Parathyroid adenoma (tissue), 2 donors: ENCODE measurements around the gene VPS33B.

Source experiments
- H2AFZ ChIP-seq: fragments of 300-600 bp; sonication (generic); one replicate; pipeline ENCODE4 v1.7.0; 2017; ENCODE audit warnings: antibody characterized with exemption, mild to moderate bottlenecking
- H3K27ac ChIP-seq: fragments of 300-600 bp; sonication (generic); one replicate; pipeline ENCODE4 v1.7.0; 2017
- H3K27me3 ChIP-seq: fragments of 300-600 bp; sonication (generic); one replicate; pipeline ENCODE4 v1.7.0; 2017; ENCODE audit warnings: low read length; ENCODE audit not compliant: control insufficient read depth, insufficient read depth
- H3K36me3 ChIP-seq: fragments of 300-600 bp; sonication (generic); one replicate; pipeline ENCODE4 v1.7.0; 2017; ENCODE audit warnings: low read length; ENCODE audit not compliant: control insufficient read depth, insufficient read depth
- H3K4me1 ChIP-seq: fragments of 300-600 bp; sonication (generic); one replicate; pipeline ENCODE4 v1.7.0; 2017; ENCODE audit warnings: control low read depth
- H3K4me2 ChIP-seq: fragments of 300-600 bp; sonication (generic); one replicate; pipeline ENCODE4 v1.7.0; 2017; ENCODE audit warnings: low read length
- H3K4me3 ChIP-seq: fragments of 300-600 bp; sonication (generic); one replicate; pipeline ENCODE4 v1.7.0; 2017; ENCODE audit warnings: low read depth, low read length
- H3K79me2 ChIP-seq: fragments of 300-600 bp; sonication (generic); one replicate; pipeline ENCODE4 v1.7.0; 2017; ENCODE audit warnings: control low read depth
- H3K9ac ChIP-seq: fragments of 300-600 bp; sonication (generic); one replicate; pipeline ENCODE4 v1.7.0; 2017; ENCODE audit warnings: mild to moderate bottlenecking
- H3K9me3 ChIP-seq: fragments of 300-600 bp; sonication (generic); one replicate; pipeline ENCODE4 v1.7.0; 2017; ENCODE audit warnings: low read length; ENCODE audit not compliant: control insufficient read depth
- CTCF ChIP-seq: fragments of 300-600 bp; sonication (generic); IDR thresholded peaks from one replicate; pipeline ENCODE4 v1.7.0; 2017; ENCODE audit warnings: antibody characterized with exemption, mild to moderate bottlenecking
- donor health status: primary hyperparathyroidism.

VPS33B gene

GRCh38 chr15:91001209-91001608 is 21.2 kb downstream of the VPS33B start:
- H3K9me3 ChIP-seq: no peaks in the 10 kb centered on the region
- H3K36me3 ChIP-seq: no peaks in the 10 kb centered on the region
- no peak overlapping the region for H3K9ac ChIP-seq
- no peaks in the 10 kb centered on the region for H3K27me3 ChIP-seq
- no peaks in the 10 kb centered on the region for H3K79me2 ChIP-seq
- no peak overlapping the region for H3K27ac ChIP-seq
- no peak overlapping the region for H3K4me2 ChIP-seq
- no peak overlapping the region for H3K4me3 ChIP-seq
- no peak overlapping the region for H2AFZ ChIP-seq
- TF ChIP-seq CTCF: no peak
- no peaks in the 10 kb centered on the region for H3K4me1 ChIP-seq

- Histone ChIP-seq H3K9ac (no peak overlapping the region), H3K36me3 (no peaks in the 10 kb centered on the region)
Measured at GRCh38 chr15:90998737-90999136, 23.7 kb downstream of the VPS33B start.

GRCh38 chr15:90994417-90995311 is 27.7 kb downstream of the VPS33B start, which contains the start of gene PRC1:
Gene PRC1 (minus strand): TSS chr15:90994535. CDS start chr15:90994417, 118 bp downstream.
- Histone ChIP-seq H3K4me2 (peak within 1 kb of the TSS; percentile 86), H3K4me1 (no peaks in the 10 kb centered on the region), H3K36me3 (no peaks in the 10 kb centered on the region), H3K27ac (peak within 1 kb of the TSS; percentile 69), H3K4me3 (peak within 1 kb of the TSS; percentile 91), H3K9ac (no peak within 1 kb of the TSS), H3K27me3 (no peaks in the 10 kb centered on the region), H3K9me3 (no peaks in the 10 kb centered on the region), H2AFZ (peak within 1 kb of the TSS; percentile 94), H3K79me2 (no peaks in the 10 kb centered on the region)
- no peak for TF ChIP-seq CTCF

More at GRCh38 chr15:90998737-90999136, 23.7 kb downstream of the VPS33B start:
- Histone ChIP-seq H3K9me3 (no peaks in the 10 kb centered on the region), H3K4me1 (no peaks in the 10 kb centered on the region), H3K27me3 (no peaks in the 10 kb centered on the region), H2AFZ (no peak overlapping the region), H3K27ac (no peak overlapping the region), H3K79me2 (no peaks in the 10 kb centered on the region), H3K4me2 (no peak overlapping the region), H3K4me3 (no peak overlapping the region)
- no peak for TF ChIP-seq CTCF

- H3K9me3 ChIP-seq: no peaks in the 10 kb centered on the region
- H3K4me2 ChIP-seq: peak overlapping the region; percentile 86
- H3K36me3 ChIP-seq: no peaks in the 10 kb centered on the region
- H3K9ac ChIP-seq: no peak overlapping the region
- H3K27ac ChIP-seq: peak overlapping the region; percentile 47
- H2AFZ ChIP-seq: peak overlapping the region; percentile 94
- no peaks in the 10 kb centered on the region for H3K27me3 ChIP-seq
- no peaks in the 10 kb centered on the region for H3K79me2 ChIP-seq
- H3K4me3 ChIP-seq: peak overlapping the region; percentile 91
- H3K4me1 ChIP-seq: no peaks in the 10 kb centered on the region
- no peak for TF ChIP-seq CTCF
Measured at GRCh38 chr15:90994059-90994416, 28.4 kb downstream of the VPS33B start.
